ENCODE results near the gene LENEP.

LENEP gene

DNA sequence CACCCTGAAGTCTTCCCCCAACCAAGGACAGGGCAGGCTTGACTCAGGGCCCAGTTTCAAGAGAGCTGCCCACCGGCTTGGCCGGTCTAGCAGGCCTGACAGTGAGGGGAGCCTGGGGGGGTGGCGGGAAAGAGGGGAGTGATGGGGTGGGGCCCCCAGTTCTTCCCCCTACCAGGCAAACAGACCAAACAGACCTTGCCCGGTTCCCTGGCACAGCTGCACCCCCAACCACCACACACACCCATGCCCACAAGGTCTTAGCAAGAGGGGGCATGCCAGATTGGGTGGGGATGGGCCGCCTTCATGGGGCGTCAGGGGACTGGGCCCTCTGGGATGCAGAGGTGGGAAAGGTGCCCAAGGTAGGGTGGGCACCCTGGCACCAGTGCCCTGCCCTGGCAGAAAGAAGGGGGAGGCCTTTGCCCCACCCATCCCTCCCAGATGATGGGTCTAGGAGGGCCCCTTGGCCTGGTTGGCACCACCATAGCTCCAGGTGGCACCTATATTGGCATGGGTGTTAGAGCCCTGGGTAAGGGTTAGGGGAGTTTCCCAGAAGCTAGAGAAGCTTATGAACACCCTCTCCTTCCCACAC is 18.1 kb downstream of the LENEP start:
- DNase-seq (ENCODE audit: low read depth): no peak

DNA sequence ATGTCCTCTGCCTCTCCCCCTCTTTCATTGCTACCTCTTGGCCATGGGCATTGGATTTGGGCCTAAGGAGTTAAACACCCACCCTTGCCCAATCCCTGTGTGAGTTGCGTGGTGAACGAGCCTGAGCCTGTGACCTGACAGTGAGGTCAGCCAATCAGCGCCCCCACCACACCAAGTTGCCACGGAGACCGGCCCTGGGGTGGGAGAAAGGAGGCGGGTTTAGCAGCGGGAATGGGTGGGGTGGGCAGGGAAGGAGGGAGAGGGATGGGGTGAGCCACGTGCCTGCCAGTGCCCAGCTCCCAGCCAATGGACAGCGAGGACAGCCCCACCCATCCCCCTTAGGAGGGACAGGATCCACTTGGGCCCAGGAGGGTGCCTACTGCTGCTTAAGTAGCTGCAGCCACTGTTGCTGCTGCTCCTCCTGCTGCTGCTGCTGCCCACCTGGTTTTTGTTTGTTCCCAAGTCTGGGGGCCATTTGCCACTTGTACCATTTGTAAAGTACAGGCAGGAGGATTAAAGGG is 18.7 kb downstream of the LENEP start:
- DNase-seq (ENCODE audit: low read depth): no peak

DNA sequence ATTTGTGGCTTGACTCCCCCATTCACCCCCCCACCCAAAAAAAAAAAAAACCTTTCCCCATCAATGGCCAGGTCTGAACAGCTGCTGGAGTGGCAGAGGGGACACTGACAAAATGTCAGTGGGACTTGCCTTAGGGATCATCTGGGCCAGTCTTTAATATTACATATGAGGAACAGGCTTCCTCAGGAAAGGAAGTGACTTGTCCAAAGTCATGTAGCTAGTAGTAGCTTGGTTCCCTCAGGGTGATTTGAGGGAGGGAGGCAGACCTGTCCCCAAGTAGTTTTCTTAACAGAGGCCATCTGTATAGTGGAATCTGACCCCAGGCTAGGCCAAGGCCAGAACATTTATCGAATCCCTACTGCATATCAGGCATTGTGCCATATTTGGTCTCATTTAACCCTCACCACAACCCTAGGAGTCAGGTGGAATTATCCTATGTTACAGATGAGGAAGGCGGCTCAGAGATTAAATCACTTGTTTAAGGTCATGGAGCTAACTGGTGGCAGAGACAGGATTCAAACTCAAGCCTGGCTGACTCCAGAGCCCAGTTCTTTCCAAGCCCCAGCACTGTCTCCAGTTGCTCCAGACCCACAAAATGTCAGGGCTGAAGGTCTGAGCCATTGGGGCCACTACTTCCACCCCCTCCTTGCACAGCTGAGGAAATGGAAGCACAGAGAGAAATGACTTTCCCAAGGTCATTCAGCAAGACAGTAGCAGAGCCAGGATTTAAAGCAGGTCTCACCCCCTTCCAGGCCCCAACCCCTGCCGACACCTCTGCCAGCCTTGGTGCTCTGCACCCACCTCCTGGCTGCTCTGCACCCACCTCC is 19.6 kb downstream of the LENEP start:
- DNase-seq (ENCODE audit: low read depth): no peak

DNA sequence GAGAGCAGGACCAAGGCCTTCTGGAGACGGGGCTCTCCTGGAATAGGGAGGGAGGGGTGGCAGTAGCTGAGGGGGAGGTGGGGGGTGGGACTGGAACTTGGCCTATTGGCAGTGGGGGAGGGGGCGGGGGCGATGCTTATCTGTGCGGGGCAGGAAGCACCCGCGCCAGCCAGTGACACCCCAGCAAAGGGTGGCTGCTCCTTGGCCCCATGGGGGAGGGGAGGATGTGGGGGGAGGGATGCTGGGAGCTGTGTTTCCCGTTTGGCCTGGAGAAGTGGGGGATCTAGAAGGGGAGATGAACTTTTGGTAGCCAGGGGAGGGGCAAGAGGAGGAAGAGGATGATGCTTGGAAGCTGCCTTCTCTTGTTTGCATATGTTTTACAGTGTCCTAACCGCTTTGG is 20.2 kb downstream of the LENEP start:
- no peak for DNase-seq (ENCODE audit: low read depth)

DNA sequence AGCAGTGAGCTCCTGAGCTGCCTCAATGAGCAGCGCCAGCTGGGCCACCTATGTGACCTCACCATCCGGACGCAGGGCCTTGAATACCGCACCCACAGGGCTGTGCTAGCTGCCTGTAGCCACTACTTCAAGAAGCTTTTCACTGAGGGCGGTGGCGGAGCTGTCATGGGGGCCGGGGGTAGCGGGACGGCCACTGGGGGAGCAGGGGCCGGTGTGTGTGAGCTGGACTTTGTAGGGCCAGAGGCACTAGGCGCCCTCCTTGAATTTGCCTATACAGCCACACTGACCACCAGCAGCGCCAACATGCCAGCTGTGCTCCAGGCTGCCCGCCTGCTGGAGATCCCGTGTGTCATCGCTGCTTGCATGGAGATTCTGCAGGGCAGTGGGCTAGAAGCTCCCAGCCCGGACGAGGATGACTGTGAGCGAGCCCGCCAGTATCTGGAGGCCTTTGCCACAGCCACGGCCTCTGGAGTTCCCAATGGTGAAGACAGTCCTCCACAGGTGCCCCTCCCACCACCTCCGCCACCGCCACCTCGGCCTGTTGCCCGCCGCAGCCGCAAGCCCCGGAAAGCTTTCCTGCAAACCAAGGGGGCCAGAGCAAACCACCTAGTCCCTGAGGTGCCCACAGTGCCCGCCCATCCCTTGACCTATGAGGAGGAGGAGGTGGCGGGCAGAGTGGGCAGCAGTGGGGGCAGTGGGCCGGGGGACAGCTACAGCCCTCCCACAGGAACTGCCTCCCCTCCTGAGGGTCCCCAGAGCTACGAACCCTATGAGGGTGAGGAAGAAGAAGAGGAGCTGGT is 21.5 kb downstream of the LENEP start:
- DNase-seq (ENCODE audit: low read depth): no peak

DNA sequence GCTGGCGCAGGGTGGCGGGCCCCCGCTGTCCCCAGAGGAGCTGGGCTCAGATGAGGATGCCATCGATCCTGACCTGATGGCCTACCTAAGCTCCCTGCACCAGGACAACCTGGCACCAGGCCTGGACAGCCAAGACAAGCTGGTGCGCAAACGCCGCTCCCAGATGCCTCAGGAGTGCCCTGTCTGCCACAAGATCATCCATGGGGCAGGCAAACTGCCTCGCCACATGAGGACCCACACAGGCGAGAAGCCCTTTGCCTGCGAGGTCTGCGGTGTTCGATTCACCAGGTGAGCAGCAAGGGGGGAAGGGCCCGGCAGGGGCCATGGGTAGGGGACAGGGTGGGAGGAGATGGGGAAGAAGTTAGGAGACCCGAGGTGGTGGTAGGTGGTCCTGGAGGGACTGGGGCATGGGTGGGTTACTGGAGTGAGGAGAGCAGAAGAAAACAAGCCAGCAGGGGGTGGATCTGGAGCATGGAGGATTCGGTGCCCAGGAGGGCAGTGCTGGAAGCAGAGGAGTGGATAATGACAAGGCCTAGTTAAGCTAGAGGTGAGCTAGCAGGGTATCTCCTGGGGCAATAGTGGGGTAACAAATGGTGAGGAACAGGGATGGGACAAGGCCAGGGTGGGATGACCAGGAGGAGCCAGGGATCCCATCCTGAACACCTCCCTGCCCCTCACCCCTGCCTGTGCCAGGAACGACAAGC is 22.3 kb downstream of the LENEP start:
- no peak for DNase-seq (ENCODE audit: low read depth)

DNA sequence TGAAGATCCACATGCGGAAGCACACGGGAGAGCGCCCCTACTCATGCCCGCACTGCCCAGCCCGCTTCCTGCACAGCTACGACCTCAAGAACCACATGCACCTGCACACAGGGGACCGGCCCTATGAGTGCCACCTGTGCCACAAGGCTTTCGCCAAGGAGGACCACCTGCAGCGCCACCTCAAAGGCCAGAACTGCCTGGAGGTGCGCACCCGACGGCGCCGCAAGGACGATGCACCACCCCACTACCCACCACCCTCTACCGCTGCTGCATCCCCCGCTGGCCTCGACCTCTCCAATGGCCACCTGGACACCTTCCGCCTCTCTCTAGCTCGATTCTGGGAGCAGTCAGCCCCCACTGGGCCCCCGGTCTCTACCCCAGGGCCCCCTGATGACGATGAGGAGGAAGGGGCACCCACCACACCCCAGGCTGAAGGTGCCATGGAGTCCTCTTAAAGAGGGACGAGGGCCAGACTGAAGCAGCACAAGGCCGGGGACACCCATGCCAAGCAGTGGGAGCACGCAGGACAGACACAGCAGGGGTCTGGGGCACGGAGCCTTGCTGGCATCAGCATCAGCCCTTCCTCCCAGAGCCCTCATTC is 22.9 kb downstream of the LENEP start:
- no peak for DNase-seq (ENCODE audit: low read depth)

DNA sequence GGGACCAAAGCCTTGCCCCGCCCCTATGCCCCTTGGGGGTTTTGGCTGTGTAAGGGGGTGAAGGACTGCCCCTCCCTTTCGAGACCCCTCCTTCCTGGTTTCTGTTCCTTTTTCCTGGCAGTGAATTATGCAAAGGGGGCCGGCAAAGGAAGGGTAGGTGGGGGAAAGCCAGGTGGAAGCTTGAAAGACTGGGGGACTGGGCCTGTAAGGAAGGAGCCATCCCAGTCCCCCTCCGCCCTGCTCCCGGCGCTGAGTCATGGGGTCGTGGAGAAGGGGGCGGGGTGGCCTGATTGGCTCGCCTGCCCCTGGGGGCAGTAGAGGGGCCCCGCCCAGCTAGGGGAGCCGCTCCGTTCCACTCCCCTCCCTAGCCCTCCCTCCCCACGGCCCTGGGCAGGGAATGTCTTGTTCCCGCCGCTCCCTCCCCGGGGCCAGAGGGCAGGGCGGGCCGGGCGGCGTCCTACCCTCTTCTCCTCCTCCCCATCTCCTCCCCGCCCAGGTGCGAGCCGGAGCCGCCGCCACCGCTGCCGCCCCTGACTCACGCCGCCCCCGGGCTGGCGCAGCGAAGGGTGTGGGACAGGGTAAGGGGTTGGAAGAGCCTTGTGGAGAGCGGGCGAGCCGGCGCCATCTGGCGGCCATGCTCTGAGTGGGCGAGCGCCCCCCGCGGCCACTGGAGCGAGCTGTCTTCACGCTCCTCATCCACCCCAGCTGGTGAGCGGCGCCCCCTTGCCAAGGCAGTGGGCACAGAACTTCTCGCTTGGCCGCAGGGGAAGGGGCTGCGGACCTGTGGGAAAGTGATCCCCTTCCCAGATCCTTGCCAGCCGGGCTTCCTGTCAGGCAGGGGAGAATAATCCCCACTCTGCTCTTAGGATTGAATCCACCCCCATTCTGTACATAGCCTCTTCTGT is 23.9 kb downstream of the LENEP start:
- DNase-seq (ENCODE audit: low read depth): peak; percentile 82

DNA sequence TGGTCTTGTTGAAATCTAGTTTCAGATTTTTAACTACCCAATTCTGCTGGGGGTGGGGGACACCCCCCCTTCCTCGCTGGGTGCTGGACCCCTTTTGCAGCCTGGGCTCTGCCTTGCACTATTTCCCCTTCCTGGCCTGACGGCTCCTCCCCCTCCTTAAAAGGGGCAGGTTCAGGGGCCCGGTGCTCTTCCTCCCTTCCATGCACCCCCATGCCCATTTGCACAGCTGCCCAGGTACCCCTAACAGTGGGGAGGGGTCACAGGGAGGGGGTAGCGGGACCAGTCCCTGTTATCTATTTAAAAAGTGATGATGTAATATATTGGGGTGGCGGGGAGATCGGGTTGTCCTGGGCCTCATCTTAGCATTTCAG is 24.5 kb downstream of the LENEP start:
- no peak for DNase-seq (ENCODE audit: low read depth)

DNA sequence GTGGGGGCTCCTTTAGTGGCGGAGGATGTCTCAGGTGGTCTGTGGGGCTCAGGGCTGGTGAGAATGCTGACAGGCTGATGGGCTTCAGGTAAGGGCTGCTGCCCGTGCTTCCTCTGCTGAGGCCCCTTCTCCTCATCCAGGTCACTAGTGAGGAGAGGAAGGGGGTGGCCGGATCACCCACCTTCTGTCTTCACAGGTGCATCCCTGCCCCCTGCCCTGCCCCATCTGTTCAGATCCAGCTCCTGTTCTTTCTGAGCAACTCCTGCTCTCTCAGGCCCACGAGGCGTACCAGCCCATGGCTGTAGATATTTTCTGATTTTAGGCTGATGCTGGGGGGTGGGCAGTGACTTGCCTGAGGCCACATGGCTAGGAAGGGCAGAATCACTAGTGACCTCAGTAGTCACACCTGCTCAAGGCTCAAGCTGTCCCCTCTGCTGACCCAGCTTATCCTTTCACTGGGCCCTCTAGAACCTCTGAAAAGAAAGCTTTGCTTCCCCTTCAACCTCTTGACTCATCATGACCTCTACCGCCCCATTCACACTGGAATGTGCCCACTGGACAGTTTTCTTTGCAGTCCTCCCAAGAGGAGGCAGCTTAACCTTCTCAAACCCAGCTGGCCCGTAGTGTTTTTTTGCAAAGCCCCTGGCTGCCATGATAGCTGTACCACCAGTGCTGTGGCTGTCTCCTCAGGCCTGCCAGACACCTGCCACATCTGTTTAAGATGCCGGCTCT is 25.4 kb downstream of the LENEP start:
- no peak for DNase-seq (ENCODE audit: low read depth)

DNA sequence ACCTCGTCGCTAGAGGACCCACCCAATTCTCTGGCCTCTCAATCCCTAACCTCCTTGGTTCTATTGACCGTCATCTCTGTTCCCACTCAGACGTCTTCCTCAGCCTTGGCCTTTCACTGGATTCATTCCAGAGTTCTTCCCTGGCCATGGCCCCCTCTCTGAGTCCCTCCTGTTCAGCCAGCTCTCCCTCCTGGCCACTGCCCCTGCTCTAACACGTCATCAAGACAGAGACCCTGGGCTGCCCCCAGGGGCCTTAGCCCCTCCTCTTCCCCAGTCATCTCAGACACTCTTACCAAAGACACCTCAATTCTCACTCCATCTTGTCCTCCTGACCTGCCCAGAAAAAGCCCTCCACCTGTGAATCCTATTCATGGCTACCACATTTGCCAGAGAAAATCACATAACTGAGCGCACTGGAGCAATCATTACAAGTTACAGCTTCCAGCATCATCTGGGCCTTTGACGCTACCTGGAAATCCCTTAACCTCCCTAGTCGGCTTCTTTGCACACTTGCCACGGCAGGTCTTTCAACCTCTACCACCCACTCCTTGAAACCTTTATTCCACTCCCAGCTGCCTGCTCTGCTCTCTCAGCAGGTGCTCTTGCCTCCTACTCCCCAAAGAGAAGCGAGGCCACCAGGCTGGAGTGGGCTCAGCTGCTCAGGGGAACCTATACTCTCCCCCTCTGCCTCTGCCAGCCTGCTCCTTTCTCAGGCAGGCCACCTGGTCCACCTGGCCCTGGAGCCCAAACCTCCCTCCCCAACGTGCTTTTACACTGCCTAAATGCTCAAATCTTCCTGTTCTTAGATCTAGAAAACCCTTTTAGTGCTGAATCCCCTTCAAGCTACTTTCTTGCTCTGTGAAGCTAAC is 26.2 kb downstream of the LENEP start:
- no peak for DNase-seq (ENCODE audit: low read depth)

DNA sequence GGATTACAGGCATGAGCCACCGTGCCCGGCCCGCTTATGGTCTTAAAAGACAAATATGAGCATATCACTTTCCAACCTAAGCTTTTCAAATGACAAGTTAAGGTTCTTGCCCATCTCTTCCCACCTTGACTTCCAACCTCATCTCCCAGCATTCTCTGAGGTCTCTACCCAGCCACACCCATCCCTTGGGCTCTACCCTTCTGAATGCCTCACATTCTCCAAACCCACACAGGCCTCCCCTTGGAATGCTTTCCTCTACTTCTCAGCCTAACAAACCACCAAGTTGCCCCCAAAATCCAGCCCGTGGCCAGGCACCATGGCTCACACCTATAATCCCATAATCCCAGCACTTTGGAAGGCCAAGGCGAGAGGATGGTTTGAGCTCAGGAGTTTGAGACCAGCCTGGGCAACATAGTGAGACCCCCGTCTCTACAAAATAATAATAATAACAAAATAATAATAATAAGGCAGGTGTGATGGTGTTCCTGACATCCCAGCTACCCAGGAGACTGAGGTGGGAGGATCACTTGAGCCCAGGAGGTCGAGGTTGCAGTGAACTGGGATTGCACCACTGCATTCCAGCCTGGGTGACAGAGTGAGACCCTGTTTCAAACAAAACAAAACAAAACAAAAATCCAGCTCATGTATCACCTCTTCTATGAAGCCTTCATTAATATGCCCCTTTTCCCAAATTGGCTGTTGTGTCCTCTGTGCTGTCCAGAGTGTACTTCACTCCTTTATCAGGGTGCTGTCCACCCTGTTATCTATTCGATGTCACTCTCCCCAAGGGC is 28.9 kb downstream of the LENEP start:
- DNase-seq (ENCODE audit: low read depth): no peak

DNA sequence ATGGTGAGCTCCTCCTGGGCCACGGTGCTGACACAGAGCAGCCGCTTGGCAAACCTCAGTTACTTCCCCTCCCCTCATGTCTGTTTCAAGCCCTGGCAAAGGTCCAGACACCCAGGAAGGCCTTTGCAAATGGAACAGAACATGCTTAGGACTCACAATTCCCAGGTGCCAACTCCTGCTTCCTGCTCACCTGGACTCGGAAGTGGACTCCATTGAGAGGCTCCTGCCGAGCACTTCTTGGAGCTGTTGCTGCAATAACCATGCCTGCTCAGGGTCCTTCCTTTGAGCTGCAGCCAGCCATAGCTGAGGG is 29.5 kb downstream of the LENEP start:
- no peak for DNase-seq (ENCODE audit: low read depth)

DNA sequence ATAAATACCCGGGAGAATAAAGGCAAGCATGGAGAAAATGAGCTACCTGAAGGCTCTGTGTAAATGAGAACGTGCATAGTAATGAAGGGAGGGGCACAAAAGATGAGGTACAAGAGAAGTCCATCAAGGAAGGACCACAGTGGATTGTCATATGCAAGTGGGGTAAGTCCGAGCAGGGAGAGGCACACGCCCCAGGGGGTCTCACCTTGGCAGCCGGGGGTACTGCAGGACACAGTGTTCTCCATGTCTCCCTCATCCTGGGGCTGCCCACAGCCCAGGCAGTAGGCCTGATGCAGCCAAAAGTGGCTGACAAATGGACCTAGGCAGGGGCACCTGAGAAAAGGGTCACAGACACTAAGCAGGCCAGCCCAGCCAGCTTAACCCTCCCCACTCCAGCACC is 30.2 kb downstream of the LENEP start:
- no peak for DNase-seq (ENCODE audit: low read depth)

DNA sequence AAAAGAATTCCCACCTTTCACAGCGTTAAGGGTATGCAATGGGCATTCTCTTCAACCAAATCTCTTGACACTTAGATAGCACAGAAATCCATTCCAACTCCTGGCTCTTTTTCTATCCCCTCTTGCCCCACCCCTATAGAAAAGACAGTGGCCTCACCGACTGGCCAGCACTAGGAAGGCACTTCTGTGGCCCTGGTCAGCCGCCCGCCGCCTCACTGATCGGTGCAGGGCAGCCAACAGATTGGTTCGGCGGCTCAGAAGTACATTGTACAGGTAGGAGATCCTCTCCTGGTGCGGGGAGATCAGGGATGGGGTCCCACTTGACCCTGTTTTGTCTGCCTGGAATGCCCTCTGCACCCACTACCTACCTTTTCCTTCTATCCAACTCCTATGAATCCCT is 30.9 kb downstream of the LENEP start:
- no peak for DNase-seq (ENCODE audit: low read depth)

DNA sequence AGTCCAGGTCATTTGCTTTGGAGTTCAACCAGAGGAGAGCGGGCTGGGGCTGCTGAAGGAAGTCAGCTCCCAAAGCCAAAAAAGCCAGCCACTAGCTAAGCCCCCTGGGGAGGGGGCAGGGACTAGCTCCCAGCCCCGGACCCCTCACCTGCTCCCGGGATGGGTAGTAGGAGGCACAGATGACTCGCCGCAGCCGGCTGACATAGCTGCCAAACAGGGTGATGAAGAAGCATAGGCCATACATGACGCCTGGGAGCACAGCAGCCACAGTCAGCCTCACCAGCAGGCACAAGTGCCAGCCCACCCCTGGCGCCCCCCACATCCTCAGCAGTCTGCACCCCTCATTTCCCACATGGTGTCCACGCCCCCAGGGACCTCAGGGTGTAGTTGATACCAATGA is 32.8 kb downstream of the LENEP start:
- no peak for DNase-seq (ENCODE audit: low read depth)

DNA sequence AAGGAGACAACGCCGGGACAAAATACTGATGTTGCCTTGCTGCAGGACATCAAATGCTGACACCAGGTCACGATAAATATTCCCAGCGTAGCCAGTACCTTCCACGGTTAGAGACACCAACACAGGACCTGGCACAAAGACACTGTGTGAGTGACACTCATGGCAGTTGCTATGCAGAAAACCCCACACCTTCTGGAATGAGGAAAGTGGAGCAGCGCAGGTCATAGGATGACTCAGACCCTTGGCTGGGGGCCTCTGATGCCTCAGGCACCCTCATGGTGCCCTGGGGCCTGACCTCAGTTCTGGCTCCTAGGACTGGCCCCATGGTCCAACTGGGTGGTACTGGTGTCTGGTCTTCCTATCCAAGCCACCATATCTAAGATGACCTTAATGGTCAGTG is 33.2 kb downstream of the LENEP start:
- DNase-seq (ENCODE audit: low read depth): no peak

DNA sequence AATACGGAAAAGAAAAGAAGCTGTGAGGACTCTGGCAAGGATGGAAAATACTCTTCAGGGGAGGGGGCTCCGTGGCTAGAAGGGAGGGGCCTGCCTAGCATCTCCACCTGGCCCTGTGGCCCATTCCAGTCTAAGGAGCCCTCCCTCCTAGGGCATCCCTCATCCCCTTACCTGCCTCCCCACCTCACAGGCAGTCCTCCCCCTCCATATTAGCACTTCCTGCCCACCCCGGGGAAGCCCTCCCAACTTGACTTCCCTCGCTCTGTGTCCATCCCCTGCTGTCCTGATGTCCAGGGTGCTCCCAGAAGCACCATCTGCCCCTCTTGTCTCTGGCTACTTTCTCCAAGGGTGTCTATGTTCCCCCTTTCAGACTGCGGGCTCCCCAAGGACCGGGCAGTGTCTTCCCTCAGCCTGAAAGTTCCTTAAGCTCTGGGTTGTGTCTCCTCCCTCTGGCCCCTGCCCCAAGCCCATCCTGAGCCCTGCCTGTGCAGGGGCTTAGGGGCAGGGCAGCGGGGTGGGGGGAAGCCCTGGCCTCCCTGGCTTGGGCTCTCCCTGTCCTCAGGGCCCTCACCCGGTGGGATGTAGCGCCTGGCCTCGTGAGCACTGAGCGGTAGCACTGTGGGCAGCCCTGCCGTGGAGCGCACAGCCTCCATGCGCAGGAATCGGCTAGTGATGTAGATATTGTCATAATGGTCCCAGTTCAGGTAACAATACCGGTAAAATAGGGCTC is 36.3 kb downstream of the LENEP start:
- no peak for DNase-seq (ENCODE audit: low read depth)

Measured in activated gamma-delta T cell treated with anti-CD3 and anti-CD28 coated beads, Interleukin-2, amount 50 U/mL, for 16 hours (primary cell).